ENCODE results near the gene CHKB.
A peak's percentile ranks its signal among the peaks of the same experiment; 100 is the strongest.
"Not testable (repeated sequence)": the region's sequence is repeated elsewhere in the genome, so short reads cannot be mapped to it uniquely, and the experiment has no call there.

CHKB gene

GRCh38 chr22:50611341-50612060, 28.9 kb upstream of the CHKB start:
- DNase-seq = no peak

- DNase-seq = no peak
Measured at GRCh38 chr22:50610581-50610980, 27.9 kb upstream of the CHKB start.

- no peak for DNase-seq
Measured at GRCh38 chr22:50610041-50610451, 27.4 kb upstream of the CHKB start.

- DNase-seq = no peak
Measured at GRCh38 chr22:50609599-50609998, 26.9 kb upstream of the CHKB start.

GRCh38 chr22:50608996-50609395, 26.3 kb upstream of the CHKB start:
- no peak for DNase-seq

GRCh38 chr22:50608058-50608840, 25.6 kb upstream of the CHKB start:
- DNase-seq = not testable (repeated sequence)

GRCh38 chr22:50607659-50608020, 25.0 kb upstream of the CHKB start:
- DNase-seq = no peak

- DNase-seq = no peak
Measured at GRCh38 chr22:50606946-50607658, 24.5 kb upstream of the CHKB start.

GRCh38 chr22:50606165-50606945, 23.7 kb upstream of the CHKB start:
- DNase-seq = no peak

GRCh38 chr22:50605613-50606074, 23.0 kb upstream of the CHKB start:
- no peak for DNase-seq

GRCh38 chr22:50605002-50605612, 22.5 kb upstream of the CHKB start:
- DNase-seq = no peak

- no peak for DNase-seq
Measured at GRCh38 chr22:50604256-50605001, 21.8 kb upstream of the CHKB start.

- DNase-seq = no peak
Measured at GRCh38 chr22:50603511-50604255, 21.0 kb upstream of the CHKB start.

GRCh38 chr22:50602338-50602700, 19.7 kb upstream of the CHKB start:
- DNase-seq = no peak

- no peak for DNase-seq
Measured at GRCh38 chr22:50601669-50602337, 19.2 kb upstream of the CHKB start.

GRCh38 chr22:50600967-50601668, 18.5 kb upstream of the CHKB start:
- DNase-seq = no peak

GRCh38 chr22:50600538-50600937, 17.9 kb upstream of the CHKB start, which contains the start of gene MAPK8IP2:
MAPK8IP2 (plus strand) TSS chr22:50600793; CDS start chr22:50600819, 26 bp downstream.
- no peak for DNase-seq

GRCh38 chr22:50599816-50600455, 17.3 kb upstream of the CHKB start:
- peak; percentile 13 for DNase-seq

GRCh38 chr22:50597097-50597496, 14.4 kb upstream of the CHKB start:
- no peak for DNase-seq
